Measurements from ENCODE around the gene TARS3. TPM values are rescaled to one million over a fixed set of nuclear protein-coding genes. Genes with fewer than 3 reads are reported as not detected.

TARS3 gene
- total RNA-seq, 1 experiment from 2014 or later: 9.5 TPM

DNA sequence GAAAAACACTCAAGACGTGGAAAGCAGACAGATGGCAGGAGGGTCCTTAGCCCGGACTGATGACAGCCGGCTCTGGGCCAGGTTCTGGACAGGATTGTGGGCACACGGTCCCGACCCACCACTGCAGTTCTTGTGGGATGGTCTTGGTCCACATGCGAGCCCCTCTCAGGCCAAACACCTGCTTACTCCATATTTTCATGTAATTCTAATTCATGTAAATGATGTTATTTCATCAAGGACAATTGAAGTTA lies 104.7 kb downstream of the TARS3 start:
- POLR2A ChIA-PET: no interaction called here
- Mint-ChIP-seq H3K4me1 (peaks cover 38% of the 10 kb centered on the region), H3K36me3 (peaks cover 16% of the 10 kb centered on the region), H3K27me3 (ENCODE audit: low read depth) (peaks cover 16% of the 10 kb centered on the region), H3K27ac (no peak overlapping the region), H3K4me3 (no peak overlapping the region), H3K9me3 (peaks cover 21% of the 10 kb centered on the region)
- TF ChIP-seq RELA (CRISPR knock-in tag; IDR thresholded peaks at IDR 0.05; ENCODE audit: borderline replicate concordance) (no peak), SOX15 (CRISPR knock-in tag; IDR thresholded peaks at IDR 0.05) (no peak), CREB1 (CRISPR knock-in tag; IDR thresholded peaks at IDR 0.05) (no peak), ESRRA (CRISPR knock-in tag; IDR thresholded peaks at IDR 0.05; ENCODE audit: borderline replicate concordance) (no peak), ZNF219 (CRISPR knock-in tag; IDR thresholded peaks at IDR 0.05; ENCODE audit: borderline replicate concordance) (no peak), ZNF317 (CRISPR knock-in tag; IDR thresholded peaks at IDR 0.05; ENCODE audit: borderline replicate concordance, low read depth) (no peak), TP53 (CRISPR knock-in tag; IDR thresholded peaks at IDR 0.05) (no peak), TEAD4 (CRISPR knock-in tag; IDR thresholded peaks at IDR 0.05) (no peak), NR2C2 (CRISPR knock-in tag; IDR thresholded peaks at IDR 0.05) (no peak), ZNF396 (CRISPR knock-in tag; IDR thresholded peaks at IDR 0.05; ENCODE audit: borderline replicate concordance) (no peak), GTF2I (CRISPR knock-in tag; conservative IDR thresholded peaks at IDR 0.05) (no peak)
- TF ChIP-seq, protein P1, sequence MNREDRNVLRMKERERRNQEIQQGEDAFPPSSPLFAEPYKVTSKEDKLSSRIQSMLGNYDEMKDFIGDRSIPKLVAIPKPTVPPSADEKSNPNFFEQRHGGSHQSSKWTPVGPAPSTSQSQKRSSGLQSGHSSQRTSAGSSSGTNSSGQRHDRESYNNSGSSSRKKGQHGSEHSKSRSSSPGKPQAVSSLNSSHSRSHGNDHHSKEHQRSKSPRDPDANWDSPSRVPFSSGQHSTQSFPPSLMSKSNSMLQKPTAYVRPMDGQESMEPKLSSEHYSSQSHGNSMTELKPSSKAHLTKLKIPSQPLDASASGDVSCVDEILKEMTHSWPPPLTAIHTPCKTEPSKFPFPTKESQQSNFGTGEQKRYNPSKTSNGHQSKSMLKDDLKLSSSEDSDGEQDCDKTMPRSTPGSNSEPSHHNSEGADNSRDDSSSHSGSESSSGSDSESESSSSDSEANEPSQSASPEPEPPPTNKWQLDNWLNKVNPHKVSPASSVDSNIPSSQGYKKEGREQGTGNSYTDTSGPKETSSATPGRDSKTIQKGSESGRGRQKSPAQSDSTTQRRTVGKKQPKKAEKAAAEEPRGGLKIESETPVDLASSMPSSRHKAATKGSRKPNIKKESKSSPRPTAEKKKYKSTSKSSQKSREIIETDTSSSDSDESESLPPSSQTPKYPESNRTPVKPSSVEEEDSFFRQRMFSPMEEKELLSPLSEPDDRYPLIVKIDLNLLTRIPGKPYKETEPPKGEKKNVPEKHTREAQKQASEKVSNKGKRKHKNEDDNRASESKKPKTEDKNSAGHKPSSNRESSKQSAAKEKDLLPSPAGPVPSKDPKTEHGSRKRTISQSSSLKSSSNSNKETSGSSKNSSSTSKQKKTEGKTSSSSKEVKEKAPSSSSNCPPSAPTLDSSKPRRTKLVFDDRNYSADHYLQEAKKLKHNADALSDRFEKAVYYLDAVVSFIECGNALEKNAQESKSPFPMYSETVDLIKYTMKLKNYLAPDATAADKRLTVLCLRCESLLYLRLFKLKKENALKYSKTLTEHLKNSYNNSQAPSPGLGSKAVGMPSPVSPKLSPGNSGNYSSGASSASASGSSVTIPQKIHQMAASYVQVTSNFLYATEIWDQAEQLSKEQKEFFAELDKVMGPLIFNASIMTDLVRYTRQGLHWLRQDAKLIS (CRISPR knock-in tag; IDR thresholded peaks at IDR 0.05; ENCODE audit: borderline replicate concordance): no peak
- TF ChIP-seq, protein P2, sequence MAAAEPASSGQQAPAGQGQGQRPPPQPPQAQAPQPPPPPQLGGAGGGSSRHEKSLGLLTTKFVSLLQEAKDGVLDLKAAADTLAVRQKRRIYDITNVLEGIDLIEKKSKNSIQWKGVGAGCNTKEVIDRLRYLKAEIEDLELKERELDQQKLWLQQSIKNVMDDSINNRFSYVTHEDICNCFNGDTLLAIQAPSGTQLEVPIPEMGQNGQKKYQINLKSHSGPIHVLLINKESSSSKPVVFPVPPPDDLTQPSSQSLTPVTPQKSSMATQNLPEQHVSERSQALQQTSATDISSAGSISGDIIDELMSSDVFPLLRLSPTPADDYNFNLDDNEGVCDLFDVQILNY (CRISPR knock-in tag; IDR thresholded peaks at IDR 0.05): no peak
- TF ChIP-seq, protein P3, sequence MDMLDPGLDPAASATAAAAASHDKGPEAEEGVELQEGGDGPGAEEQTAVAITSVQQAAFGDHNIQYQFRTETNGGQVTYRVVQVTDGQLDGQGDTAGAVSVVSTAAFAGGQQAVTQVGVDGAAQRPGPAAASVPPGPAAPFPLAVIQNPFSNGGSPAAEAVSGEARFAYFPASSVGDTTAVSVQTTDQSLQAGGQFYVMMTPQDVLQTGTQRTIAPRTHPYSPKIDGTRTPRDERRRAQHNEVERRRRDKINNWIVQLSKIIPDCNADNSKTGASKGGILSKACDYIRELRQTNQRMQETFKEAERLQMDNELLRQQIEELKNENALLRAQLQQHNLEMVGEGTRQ (CRISPR knock-in tag; IDR thresholded peaks at IDR 0.05): no peak
- TF ChIP-seq, protein P4, sequence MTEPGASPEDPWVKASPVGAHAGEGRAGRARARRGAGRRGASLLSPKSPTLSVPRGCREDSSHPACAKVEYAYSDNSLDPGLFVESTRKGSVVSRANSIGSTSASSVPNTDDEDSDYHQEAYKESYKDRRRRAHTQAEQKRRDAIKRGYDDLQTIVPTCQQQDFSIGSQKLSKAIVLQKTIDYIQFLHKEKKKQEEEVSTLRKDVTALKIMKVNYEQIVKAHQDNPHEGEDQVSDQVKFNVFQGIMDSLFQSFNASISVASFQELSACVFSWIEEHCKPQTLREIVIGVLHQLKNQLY (CRISPR knock-in tag; IDR thresholded peaks at IDR 0.05): no peak
- TF ChIP-seq, protein P5, sequence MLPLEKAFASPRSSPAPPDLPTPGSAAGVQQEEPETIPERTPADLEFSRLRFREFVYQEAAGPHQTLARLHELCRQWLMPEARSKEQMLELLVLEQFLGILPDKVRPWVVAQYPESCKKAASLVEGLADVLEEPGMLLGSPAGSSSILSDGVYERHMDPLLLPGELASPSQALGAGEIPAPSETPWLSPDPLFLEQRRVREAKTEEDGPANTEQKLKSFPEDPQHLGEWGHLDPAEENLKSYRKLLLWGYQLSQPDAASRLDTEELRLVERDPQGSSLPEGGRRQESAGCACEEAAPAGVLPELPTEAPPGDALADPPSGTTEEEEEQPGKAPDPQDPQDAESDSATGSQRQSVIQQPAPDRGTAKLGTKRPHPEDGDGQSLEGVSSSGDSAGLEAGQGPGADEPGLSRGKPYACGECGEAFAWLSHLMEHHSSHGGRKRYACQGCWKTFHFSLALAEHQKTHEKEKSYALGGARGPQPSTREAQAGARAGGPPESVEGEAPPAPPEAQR (CRISPR knock-in tag; IDR thresholded peaks at IDR 0.05): no peak
- TF ChIP-seq, protein P6, sequence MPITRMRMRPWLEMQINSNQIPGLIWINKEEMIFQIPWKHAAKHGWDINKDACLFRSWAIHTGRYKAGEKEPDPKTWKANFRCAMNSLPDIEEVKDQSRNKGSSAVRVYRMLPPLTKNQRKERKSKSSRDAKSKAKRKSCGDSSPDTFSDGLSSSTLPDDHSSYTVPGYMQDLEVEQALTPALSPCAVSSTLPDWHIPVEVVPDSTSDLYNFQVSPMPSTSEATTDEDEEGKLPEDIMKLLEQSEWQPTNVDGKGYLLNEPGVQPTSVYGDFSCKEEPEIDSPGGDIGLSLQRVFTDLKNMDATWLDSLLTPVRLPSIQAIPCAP (CRISPR knock-in tag; IDR thresholded peaks at IDR 0.05): no peak
- TF ChIP-seq, protein P7, sequence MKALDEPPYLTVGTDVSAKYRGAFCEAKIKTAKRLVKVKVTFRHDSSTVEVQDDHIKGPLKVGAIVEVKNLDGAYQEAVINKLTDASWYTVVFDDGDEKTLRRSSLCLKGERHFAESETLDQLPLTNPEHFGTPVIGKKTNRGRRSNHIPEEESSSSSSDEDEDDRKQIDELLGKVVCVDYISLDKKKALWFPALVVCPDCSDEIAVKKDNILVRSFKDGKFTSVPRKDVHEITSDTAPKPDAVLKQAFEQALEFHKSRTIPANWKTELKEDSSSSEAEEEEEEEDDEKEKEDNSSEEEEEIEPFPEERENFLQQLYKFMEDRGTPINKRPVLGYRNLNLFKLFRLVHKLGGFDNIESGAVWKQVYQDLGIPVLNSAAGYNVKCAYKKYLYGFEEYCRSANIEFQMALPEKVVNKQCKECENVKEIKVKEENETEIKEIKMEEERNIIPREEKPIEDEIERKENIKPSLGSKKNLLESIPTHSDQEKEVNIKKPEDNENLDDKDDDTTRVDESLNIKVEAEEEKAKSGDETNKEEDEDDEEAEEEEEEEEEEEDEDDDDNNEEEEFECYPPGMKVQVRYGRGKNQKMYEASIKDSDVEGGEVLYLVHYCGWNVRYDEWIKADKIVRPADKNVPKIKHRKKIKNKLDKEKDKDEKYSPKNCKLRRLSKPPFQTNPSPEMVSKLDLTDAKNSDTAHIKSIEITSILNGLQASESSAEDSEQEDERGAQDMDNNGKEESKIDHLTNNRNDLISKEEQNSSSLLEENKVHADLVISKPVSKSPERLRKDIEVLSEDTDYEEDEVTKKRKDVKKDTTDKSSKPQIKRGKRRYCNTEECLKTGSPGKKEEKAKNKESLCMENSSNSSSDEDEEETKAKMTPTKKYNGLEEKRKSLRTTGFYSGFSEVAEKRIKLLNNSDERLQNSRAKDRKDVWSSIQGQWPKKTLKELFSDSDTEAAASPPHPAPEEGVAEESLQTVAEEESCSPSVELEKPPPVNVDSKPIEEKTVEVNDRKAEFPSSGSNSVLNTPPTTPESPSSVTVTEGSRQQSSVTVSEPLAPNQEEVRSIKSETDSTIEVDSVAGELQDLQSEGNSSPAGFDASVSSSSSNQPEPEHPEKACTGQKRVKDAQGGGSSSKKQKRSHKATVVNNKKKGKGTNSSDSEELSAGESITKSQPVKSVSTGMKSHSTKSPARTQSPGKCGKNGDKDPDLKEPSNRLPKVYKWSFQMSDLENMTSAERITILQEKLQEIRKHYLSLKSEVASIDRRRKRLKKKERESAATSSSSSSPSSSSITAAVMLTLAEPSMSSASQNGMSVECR (CRISPR knock-in tag; IDR thresholded peaks at IDR 0.05; ENCODE audit: borderline replicate concordance): no peak
- TF ChIP-seq, protein P8, sequence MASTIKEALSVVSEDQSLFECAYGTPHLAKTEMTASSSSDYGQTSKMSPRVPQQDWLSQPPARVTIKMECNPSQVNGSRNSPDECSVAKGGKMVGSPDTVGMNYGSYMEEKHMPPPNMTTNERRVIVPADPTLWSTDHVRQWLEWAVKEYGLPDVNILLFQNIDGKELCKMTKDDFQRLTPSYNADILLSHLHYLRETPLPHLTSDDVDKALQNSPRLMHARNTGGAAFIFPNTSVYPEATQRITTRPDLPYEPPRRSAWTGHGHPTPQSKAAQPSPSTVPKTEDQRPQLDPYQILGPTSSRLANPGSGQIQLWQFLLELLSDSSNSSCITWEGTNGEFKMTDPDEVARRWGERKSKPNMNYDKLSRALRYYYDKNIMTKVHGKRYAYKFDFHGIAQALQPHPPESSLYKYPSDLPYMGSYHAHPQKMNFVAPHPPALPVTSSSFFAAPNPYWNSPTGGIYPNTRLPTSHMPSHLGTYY (CRISPR knock-in tag; IDR thresholded peaks at IDR 0.05): no peak
- TF ChIP-seq, protein P9, sequence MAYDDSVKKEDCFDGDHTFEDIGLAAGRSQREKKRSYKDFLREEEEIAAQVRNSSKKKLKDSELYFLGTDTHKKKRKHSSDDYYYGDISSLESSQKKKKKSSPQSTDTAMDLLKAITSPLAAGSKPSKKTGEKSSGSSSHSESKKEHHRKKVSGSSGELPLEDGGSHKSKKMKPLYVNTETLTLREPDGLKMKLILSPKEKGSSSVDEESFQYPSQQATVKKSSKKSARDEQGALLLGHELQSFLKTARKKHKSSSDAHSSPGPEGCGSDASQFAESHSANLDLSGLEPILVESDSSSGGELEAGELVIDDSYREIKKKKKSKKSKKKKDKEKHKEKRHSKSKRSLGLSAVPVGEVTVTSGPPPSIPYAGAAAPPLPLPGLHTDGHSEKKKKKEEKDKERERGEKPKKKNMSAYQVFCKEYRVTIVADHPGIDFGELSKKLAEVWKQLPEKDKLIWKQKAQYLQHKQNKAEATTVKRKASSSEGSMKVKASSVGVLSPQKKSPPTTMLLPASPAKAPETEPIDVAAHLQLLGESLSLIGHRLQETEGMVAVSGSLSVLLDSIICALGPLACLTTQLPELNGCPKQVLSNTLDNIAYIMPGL (CRISPR knock-in tag; IDR thresholded peaks at IDR 0.05): no peak
- ATAC-seq: no peak
- CTCF ChIA-PET: no interaction called here
- no peak for DNase-seq (ENCODE audit: low spot score)
